Measurements from ENCODE around the gene ACSL3. TPM values are rescaled to one million over a fixed set of nuclear protein-coding genes. Genes with fewer than 3 reads are reported as not detected.

Gene ACSL3
- total and polyA plus RNA-seq, 2 donors from 2014 or later: 33.6 to 58.8 TPM

- H3K9me3 ChIP-seq (ENCODE audit: control insufficient read depth in 2 of 3, insufficient read depth in 1 of 3, low read length in 3 of 3): no peaks in the 10 kb centered on the region
- FAIRE-seq (no peak), DNase-seq (no peak)
- H3K27ac ChIP-seq (ENCODE audit: low read depth in 2 of 2, low read length in 2 of 2): no peak overlapping the region
- intact Hi-C loops (cut with DNase I): no loop called here
- H3K9ac ChIP-seq (ENCODE audit: low read length in 3 of 3): no peak overlapping the region
- no peaks in the 10 kb centered on the region for H3K4me1 ChIP-seq (ENCODE audit: control insufficient read depth in 2 of 3, insufficient read depth in 2 of 3, low read depth in 1 of 3, low read length in 3 of 3)
- TF ChIP-seq CTCF (IDR thresholded peaks at IDR 0.05; ENCODE audit: borderline replicate concordance, extremely low read depth, insufficient read depth): no peak
- no peaks in the 10 kb centered on the region for H3K27me3 ChIP-seq (ENCODE audit: control insufficient read depth, insufficient read depth, low read length)
- H3K36me3 ChIP-seq (ENCODE audit: control insufficient read depth in 2 of 3, insufficient read depth in 3 of 3, low read length in 3 of 3): no peaks in the 10 kb centered on the region
- no peak overlapping the region for H3K4me3 ChIP-seq (ENCODE audit: low read length in 3 of 3)
Observed at GRCh38 chr2:222833410-222833809, 27.4 kb upstream of the ACSL3 start.

DNA sequence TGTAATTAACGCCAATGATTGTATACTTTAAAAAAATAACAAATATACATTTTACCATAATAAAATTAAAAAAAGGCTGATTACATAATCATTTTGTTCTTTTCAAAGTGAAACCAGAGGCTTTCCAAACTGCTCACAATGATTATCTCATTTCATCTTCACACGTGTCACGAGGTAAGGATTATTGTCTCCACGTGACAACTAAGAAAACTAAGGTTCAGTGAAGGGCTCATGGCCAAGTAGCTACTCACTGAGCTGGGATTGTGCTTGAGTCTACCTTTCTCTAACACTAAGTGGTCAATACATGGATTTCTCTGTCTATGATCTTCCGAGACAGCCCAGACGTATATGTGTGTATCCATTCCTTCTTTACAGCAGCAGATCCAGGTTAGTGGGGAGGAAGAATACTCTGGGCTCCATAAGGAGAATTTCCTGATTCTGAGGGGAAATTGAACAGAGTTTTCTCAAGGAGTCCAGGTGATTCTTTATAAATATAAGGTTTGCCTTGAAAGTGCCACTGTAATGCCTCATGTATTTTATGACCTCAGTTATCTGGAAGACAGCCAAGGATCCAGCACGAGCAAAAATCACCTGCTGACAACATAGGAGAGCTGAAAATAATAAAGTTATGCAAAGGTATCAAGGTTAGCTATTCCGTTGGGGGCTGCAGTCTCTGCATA, 25.6 kb upstream of the ACSL3 start:
- DNase-seq: peak in 2 of 5 donors; percentile 57 to 67
- Histone ChIP-seq H3K36me3 (ENCODE audit: control insufficient read depth in 2 of 3, insufficient read depth in 3 of 3, low read length in 3 of 3) (no peaks in the 10 kb centered on the region), H3K4me3 (ENCODE audit: low read length in 3 of 3) (no peak overlapping the region), H3K27ac (ENCODE audit: low read depth in 2 of 2, low read length in 2 of 2) (no peak overlapping the region), H3K4me1 (ENCODE audit: control insufficient read depth in 2 of 3, insufficient read depth in 2 of 3, low read depth in 1 of 3, low read length in 3 of 3) (no peaks in the 10 kb centered on the region), H3K27me3 (ENCODE audit: control insufficient read depth, insufficient read depth, low read length) (no peaks in the 10 kb centered on the region), H3K9ac (ENCODE audit: low read length in 3 of 3) (no peak overlapping the region), H3K9me3 (ENCODE audit: control insufficient read depth in 2 of 3, insufficient read depth in 1 of 3, low read length in 3 of 3) (no peaks in the 10 kb centered on the region)
- TF ChIP-seq CTCF (IDR thresholded peaks at IDR 0.05; ENCODE audit: borderline replicate concordance, extremely low read depth, insufficient read depth): no peak
- intact Hi-C loops (cut with DNase I): no loop called here
- no peak for FAIRE-seq

DNA sequence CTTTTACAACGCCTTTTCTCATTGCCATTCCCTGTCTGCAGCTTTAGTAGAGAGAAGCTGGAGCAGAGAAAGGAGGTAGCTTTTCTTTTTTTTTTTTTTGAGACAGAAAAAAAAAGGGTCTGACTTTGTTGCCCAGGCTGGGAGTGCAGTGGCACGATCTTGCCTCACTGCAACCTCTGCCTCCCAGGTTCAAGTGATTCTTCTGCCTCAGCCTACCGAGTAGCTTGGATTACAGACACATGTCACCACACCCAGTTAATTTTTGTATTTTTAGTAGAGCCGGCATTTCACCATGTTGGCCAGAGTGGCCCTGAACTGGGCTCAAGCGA, 25.0 kb upstream of the ACSL3 start:
- no peak overlapping the region for H3K9ac ChIP-seq (ENCODE audit: low read length in 3 of 3)
- H3K27ac ChIP-seq (ENCODE audit: low read depth in 2 of 2, low read length in 2 of 2): no peak overlapping the region
- H3K36me3 ChIP-seq (ENCODE audit: control insufficient read depth in 2 of 3, insufficient read depth in 3 of 3, low read length in 3 of 3): no peaks in the 10 kb centered on the region
- H3K27me3 ChIP-seq (ENCODE audit: control insufficient read depth, insufficient read depth, low read length): no peaks in the 10 kb centered on the region
- no peaks in the 10 kb centered on the region for H3K4me1 ChIP-seq (ENCODE audit: control insufficient read depth in 2 of 3, insufficient read depth in 2 of 3, low read depth in 1 of 3, low read length in 3 of 3)
- FAIRE-seq (no peak), DNase-seq (no peak)
- intact Hi-C loops (cut with DNase I): no loop called here
- no peaks in the 10 kb centered on the region for H3K9me3 ChIP-seq (ENCODE audit: control insufficient read depth in 2 of 3, insufficient read depth in 1 of 3, low read length in 3 of 3)
- no peak for TF ChIP-seq CTCF (IDR thresholded peaks at IDR 0.05; ENCODE audit: borderline replicate concordance, extremely low read depth, insufficient read depth)
- no peak overlapping the region for H3K4me3 ChIP-seq (ENCODE audit: low read length in 3 of 3)

DNA sequence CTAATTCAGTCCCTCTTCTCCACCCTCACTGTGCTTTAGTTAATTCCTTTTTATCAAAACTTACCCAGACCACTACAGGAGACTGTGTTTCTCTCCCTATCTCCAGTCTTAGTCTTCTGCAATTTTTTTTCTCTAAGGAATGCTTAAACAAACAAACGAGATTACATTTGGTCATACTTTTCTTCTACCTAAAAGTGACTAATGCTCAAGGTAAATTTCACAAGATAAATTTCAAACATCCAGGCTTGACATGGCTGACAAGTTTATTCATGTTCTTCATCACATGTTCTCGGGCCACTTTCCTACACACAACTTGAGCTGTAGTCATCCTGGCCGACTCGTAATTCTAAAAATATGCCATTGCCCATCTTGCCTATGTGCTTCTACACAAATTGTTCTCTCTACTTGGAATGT, 23.2 kb upstream of the ACSL3 start:
- H3K27me3 ChIP-seq (ENCODE audit: control insufficient read depth, insufficient read depth, low read length): no peaks in the 10 kb centered on the region
- no peak for TF ChIP-seq CTCF (IDR thresholded peaks at IDR 0.05; ENCODE audit: borderline replicate concordance, extremely low read depth, insufficient read depth)
- DNase-seq: no peak
- H3K4me1 ChIP-seq (ENCODE audit: control insufficient read depth in 2 of 3, insufficient read depth in 2 of 3, low read depth in 1 of 3, low read length in 3 of 3): no peaks in the 10 kb centered on the region
- FAIRE-seq: no peak
- H3K27ac ChIP-seq (ENCODE audit: low read depth in 2 of 2, low read length in 2 of 2): no peak overlapping the region
- H3K36me3 ChIP-seq (ENCODE audit: control insufficient read depth in 2 of 3, insufficient read depth in 3 of 3, low read length in 3 of 3): no peaks in the 10 kb centered on the region
- intact Hi-C loops (cut with DNase I): no loop called here
- no peak overlapping the region for H3K9ac ChIP-seq (ENCODE audit: low read length in 3 of 3)
- no peak overlapping the region for H3K4me3 ChIP-seq (ENCODE audit: low read length in 3 of 3)
- H3K9me3 ChIP-seq (ENCODE audit: control insufficient read depth in 2 of 3, insufficient read depth in 1 of 3, low read length in 3 of 3): no peaks in the 10 kb centered on the region
